GM23338 (cell line): ENCODE measurements around the gene RPS21.

Experiments
- CREB1 ChIP-seq: fragments of 250-450 bp; sonication (Bioruptor Pico); IDR thresholded peaks from 2 replicates; pipeline ENCODE4 v1.5.0; 2020; ENCODE audit warnings: low read depth, mild to moderate bottlenecking, moderate library complexity
- CTCF ChIP-seq, 2 experiments: fragments of 200-600 bp in 1 of 2; sonication (generic) in 1 of 2; conservative IDR thresholded peaks; 2 replicates each; pipeline versions ENCODE4 v1.5.1 to v1.6.1; 2016 to 2017; ENCODE audit warnings: antibody characterized with exemption in 2 of 2, low read depth in 2 of 2, mild to moderate bottlenecking in 2 of 2, moderate library complexity in 1 of 2
- ETS1 ChIP-seq: IDR thresholded peaks from 2 replicates; pipeline ENCODE4 v1.6.1; 2016; ENCODE audit warnings: antibody characterized with exemption
- EZH2 ChIP-seq: fragments of 200-600 bp; sonication (generic); IDR thresholded peaks from one replicate; pipeline ENCODE4 v1.8.0; 2017; ENCODE audit warnings: antibody characterized with exemption, mild to moderate bottlenecking, low read depth; ENCODE audit not compliant: unreplicated experiment
- EZH2phosphoT487 ChIP-seq: fragments of 200-600 bp; sonication (generic); IDR thresholded peaks from one replicate; pipeline ENCODE4 v1.8.1; 2018; ENCODE audit warnings: antibody characterized with exemption; ENCODE audit not compliant: unreplicated experiment
- JUNB ChIP-seq: IDR thresholded peaks from one replicate; pipeline ENCODE4 v1.6.1; 2016; ENCODE audit warnings: antibody characterized with exemption; ENCODE audit not compliant: unreplicated experiment
- NANOG ChIP-seq: IDR thresholded peaks from 2 replicates; pipeline ENCODE4 v1.6.1; 2016; ENCODE audit warnings: antibody characterized with exemption, borderline replicate concordance
- POLR2AphosphoS5 ChIP-seq: IDR thresholded peaks from 2 replicates; pipeline ENCODE4 v1.6.1; 2016; ENCODE audit warnings: antibody characterized with exemption, low read depth
- REST ChIP-seq: IDR thresholded peaks from one replicate; pipeline ENCODE4 v1.6.1; 2018; ENCODE audit warnings: antibody characterized with exemption; ENCODE audit not compliant: unreplicated experiment

- TF ChIP-seq CTCF (conservative IDR thresholded peaks at IDR 0.05; ENCODE audit: low read depth in 2 of 2) (no peak), EZH2phosphoT487 (no peak), REST (no peak), ETS1 (no peak), CREB1 (CRISPR knock-in tag) (no peak), EZH2 (no peak), JUNB (no peak), POLR2AphosphoS5 (no peak), NANOG (no peak)
These were observed 39.5 kb upstream of the RPS21 start for GRCh38 chr20:62347445-62347844.
